ENCODE results near the gene MRAP2.
"Not testable (repeated sequence)": the region's sequence is repeated elsewhere in the genome, so short reads cannot be mapped to it uniquely, and the experiment has no call there.

MRAP2 gene

DNA sequence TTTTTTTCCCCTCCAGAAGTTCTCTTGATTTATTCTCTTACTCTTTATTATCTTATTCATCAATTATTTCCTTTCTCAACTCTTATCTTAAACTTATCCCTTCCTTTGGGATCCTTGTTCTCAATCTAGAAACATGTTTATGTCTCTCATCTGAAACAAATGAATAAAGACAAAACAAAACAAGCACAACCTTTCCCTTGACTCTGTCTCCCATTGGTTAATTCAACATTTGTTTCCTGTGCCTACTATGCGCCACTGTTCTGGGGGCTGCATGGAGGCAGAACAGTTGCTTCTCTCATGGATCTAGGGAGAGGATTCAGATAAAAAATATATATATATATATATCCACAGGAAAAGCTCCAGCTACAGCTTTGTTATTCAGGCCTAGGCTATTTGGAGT lies 5.2 kb upstream of the MRAP2 start:
- no peak overlapping the region for H3K4me3 ChIP-seq (ENCODE audit: low read length)
- TF ChIP-seq, protein P1, sequence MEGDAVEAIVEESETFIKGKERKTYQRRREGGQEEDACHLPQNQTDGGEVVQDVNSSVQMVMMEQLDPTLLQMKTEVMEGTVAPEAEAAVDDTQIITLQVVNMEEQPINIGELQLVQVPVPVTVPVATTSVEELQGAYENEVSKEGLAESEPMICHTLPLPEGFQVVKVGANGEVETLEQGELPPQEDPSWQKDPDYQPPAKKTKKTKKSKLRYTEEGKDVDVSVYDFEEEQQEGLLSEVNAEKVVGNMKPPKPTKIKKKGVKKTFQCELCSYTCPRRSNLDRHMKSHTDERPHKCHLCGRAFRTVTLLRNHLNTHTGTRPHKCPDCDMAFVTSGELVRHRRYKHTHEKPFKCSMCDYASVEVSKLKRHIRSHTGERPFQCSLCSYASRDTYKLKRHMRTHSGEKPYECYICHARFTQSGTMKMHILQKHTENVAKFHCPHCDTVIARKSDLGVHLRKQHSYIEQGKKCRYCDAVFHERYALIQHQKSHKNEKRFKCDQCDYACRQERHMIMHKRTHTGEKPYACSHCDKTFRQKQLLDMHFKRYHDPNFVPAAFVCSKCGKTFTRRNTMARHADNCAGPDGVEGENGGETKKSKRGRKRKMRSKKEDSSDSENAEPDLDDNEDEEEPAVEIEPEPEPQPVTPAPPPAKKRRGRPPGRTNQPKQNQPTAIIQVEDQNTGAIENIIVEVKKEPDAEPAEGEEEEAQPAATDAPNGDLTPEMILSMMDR (conservative IDR thresholded peaks at IDR 0.05; ENCODE audit: low read depth, low read length): no peak
- DNase-seq (ENCODE audit: low read depth): no peak

DNA sequence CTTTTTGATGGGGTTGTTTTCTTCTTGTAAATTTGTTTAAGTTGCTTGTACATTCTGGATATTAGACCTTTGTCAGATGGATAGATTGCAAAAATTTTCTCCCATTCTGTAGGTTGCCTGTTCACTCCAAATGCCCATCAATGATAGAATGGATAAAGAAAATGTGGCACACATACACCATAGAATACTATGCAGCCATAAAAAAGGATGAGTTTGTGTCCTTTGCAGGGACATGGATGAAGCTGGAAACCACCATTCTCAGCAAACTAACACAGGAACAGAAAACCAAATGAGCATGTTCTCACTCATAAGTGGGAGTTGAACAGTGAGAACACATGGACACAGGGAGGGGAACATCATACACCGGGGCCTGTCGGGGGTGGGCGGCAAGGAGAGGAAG lies 1.6 kb upstream of the MRAP2 start:
- not testable (repeated sequence) for DNase-seq (ENCODE audit: low read depth); H3K4me3 ChIP-seq (ENCODE audit: low read length)

GRCh38 chr6:84035484-84035883 lies 1.9 kb downstream of the MRAP2 start:
- H3K4me3 ChIP-seq (ENCODE audit: low read length): no peak overlapping the region
- DNase-seq (ENCODE audit: low read depth): no peak
- TF ChIP-seq, protein P1 (conservative IDR thresholded peaks at IDR 0.05; ENCODE audit: low read depth, low read length): no peak

DNA sequence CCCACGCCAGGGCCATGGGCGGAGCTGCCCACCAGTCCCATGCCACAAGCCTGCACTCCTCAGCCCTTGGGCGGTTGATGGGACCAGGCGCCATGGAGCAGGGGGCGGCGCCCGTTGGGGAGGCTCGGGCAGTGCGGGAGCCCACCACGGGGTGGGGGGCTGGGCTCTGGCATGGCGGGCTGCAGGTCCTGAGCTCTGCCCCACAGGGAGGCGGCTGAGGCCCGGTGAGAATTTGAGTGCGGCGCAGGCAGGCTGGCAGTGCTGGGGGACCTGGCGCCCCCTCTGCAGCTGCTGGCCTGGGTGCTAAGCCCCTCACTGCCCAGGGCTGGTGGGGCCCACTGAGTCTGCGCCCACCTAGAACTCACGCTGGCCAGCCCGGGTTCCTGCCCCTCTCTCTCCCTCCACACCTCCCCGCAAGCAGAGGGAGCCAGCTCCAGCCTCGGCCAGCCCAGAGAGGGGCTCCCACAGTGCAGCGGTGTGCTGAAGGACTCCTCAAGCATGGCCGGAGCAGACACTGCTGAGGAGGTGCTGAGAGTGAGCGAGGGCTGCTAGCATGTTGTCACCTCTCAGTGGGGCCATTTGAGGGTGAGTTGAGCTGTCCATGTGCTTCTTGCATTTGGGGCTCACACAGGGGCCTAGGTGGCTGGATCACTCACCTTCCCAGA lies 4.0 kb downstream of the MRAP2 start:
- no peak overlapping the region for H3K4me3 ChIP-seq (ENCODE audit: low read length)
- TF ChIP-seq, protein P1 (conservative IDR thresholded peaks at IDR 0.05; ENCODE audit: low read depth, low read length): no peak
- no peak for DNase-seq (ENCODE audit: low read depth)

DNA sequence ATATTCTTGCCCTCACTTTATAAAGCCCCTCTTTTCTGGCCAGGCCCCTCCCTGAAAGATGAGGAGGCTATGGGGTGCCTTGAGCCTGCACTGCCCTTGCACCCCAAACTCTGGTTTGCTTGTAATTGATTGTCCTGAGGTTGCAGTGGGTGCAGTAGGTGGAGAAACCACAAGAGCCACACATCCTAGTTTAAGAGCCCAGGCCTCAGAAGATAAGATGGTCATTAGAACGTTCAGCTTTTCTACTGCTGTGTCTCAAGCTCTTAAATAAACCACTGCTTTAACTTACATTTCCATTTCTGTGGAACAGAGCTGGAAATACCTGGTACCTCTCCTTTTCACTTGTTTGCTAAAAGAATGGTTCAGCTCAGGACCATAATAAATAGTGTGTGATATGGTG lies 9.0 kb downstream of the MRAP2 start:
- TF ChIP-seq, protein P1 (conservative IDR thresholded peaks at IDR 0.05; ENCODE audit: low read depth, low read length): no peak
- no peak for DNase-seq (ENCODE audit: low read depth)
- no peak overlapping the region for H3K4me3 ChIP-seq (ENCODE audit: low read length)

DNA sequence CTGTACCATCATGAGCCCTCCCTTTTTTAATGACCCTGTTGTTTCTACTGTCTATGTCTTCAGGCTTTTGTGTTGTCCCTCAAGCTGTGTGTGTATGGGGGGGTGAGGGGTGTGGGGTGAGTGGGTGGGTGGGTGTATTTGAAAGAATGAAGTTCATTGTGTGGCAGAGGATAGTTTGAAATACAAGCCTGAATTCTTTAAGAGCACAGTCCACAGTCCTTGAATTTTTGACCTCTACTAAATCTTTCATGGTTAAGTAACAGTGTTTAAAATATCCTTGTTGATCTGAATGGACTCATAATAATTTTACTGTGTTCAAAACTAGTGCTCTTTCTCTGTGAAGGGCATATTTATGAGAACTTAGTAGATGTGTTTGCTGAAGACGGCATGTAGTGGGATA lies 10.0 kb downstream of the MRAP2 start:
- DNase-seq (ENCODE audit: low read depth): no peak
- TF ChIP-seq, protein P1 (conservative IDR thresholded peaks at IDR 0.05; ENCODE audit: low read depth, low read length): no peak
- H3K4me3 ChIP-seq (ENCODE audit: low read length): no peak overlapping the region

GRCh38 chr6:84046755-84047154 lies 13.2 kb downstream of the MRAP2 start:
- no peak for DNase-seq (ENCODE audit: low read depth)
- no peak overlapping the region for H3K4me3 ChIP-seq (ENCODE audit: low read length)
- TF ChIP-seq, protein P1 (conservative IDR thresholded peaks at IDR 0.05; ENCODE audit: low read depth, low read length): no peak
